ENCODE measurements around the gene POC1A. TPM values are rescaled to one million over a fixed set of nuclear protein-coding genes. Genes with fewer than 3 reads are reported as not detected.

The POC1A gene
- total RNA-seq, 2 experiments from 2014 or later = 0.22 to 0.39 TPM

- Mint-ChIP-seq H3K27ac (peak overlapping the region; percentile 59), H3K27me3 (no peaks in the 10 kb centered on the region), H3K4me1 (ENCODE audit: low read depth) (peaks cover 46% of the 10 kb centered on the region), H3K36me3 (ENCODE audit: low read depth) (peaks cover 35% of the 10 kb centered on the region), H3K4me3 (no peak overlapping the region), H3K9me3 (no peaks in the 10 kb centered on the region)
- peaks cover 74% of the 10 kb centered on the region for H3K4me1 ChIP-seq (ENCODE audit: insufficient read depth, low read length)
- H3K27me3 ChIP-seq (ENCODE audit: control insufficient read depth in 1 of 2, insufficient read depth in 2 of 2, low read length in 2 of 2) = no peaks in the 10 kb centered on the region
- POLR2A ChIA-PET = interaction anchor here (1.0 kb wide), 1 partner anchor 10 kb away, joined by 3 read pairs; no protein-coding TSS in a partner anchor
- H3K36me3 ChIP-seq (ENCODE audit: insufficient read depth, low read length) = peaks cover 44% of the 10 kb centered on the region
- CTCF ChIA-PET = no interaction called here
- no peak overlapping the region for H3K4me3 ChIP-seq (ENCODE audit: low read length)
- no peak for ATAC-seq (ENCODE audit: poor library complexity)
- no peak overlapping the region for H3K27ac ChIP-seq (ENCODE audit: low read depth in 1 of 2, low read length in 2 of 2)
- no peak for DNase-seq
- intact Hi-C loops (cut with DNase I, micrococcal nuclease) = no loop called here
- H3K9me3 ChIP-seq (ENCODE audit: control insufficient read depth in 1 of 2, insufficient read depth in 1 of 2, low read length in 2 of 2) = no peaks in the 10 kb centered on the region
- TF ChIP-seq, protein P1, sequence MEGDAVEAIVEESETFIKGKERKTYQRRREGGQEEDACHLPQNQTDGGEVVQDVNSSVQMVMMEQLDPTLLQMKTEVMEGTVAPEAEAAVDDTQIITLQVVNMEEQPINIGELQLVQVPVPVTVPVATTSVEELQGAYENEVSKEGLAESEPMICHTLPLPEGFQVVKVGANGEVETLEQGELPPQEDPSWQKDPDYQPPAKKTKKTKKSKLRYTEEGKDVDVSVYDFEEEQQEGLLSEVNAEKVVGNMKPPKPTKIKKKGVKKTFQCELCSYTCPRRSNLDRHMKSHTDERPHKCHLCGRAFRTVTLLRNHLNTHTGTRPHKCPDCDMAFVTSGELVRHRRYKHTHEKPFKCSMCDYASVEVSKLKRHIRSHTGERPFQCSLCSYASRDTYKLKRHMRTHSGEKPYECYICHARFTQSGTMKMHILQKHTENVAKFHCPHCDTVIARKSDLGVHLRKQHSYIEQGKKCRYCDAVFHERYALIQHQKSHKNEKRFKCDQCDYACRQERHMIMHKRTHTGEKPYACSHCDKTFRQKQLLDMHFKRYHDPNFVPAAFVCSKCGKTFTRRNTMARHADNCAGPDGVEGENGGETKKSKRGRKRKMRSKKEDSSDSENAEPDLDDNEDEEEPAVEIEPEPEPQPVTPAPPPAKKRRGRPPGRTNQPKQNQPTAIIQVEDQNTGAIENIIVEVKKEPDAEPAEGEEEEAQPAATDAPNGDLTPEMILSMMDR (IDR thresholded peaks at IDR 0.05) = no peak
Observed at GRCh38 chr3:52046902-52047239, 107.4 kb downstream of the POC1A start.

DNA sequence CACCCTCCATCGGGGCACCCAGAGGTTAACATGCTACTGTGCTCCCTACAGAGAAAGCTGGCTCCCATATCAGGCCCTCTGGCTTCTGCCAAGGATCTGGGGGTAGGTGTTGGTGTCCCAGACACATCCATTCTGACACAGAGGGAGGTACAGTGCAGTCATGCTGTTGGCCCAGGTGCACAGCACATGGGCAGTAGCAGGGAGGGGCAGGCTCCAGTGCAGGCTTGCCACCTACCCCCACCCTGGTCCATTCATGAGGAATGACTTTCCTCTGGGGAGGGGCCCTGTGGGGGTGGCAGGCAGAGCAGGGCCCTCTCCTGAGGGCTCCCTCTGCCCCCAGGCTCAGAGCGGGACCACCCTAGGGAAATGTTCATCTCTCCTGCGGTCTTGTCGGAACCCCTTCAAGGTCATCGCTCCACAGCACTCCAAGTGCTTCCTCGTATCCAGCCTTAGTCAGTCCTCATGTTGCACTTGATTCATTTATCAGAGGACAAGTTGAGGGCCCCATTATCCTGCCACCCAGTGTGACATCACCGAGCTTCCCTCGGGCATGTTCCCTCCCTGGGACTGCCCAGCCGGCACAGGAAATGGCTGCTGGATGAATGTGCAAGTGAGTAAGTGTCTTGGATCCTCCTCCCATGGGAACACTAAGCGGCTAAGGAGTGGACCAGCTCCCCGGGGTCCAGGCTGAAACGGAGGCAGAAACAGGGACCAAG lies 107.9 kb downstream of the POC1A start:
- intact Hi-C loops (cut with DNase I, micrococcal nuclease) = no loop called here
- CTCF ChIA-PET = no interaction called here
- Mint-ChIP-seq H3K9me3 (no peaks in the 10 kb centered on the region), H3K27ac (peak overlapping the region; percentile 59), H3K4me1 (ENCODE audit: low read depth) (peaks cover 44% of the 10 kb centered on the region), H3K4me3 (no peak overlapping the region), H3K36me3 (ENCODE audit: low read depth) (peaks cover 30% of the 10 kb centered on the region), H3K27me3 (no peaks in the 10 kb centered on the region)
- Histone ChIP-seq H3K4me1 (ENCODE audit: insufficient read depth, low read length) (peaks cover 74% of the 10 kb centered on the region), H3K9me3 (ENCODE audit: control insufficient read depth in 1 of 2, insufficient read depth in 1 of 2, low read length in 2 of 2) (no peaks in the 10 kb centered on the region), H3K4me3 (ENCODE audit: low read length) (no peak overlapping the region), H3K27ac (ENCODE audit: low read depth in 1 of 2, low read length in 2 of 2) (peak overlapping the region in 1 of 2 donors; percentile 16), H3K36me3 (ENCODE audit: insufficient read depth, low read length) (peaks cover 38% of the 10 kb centered on the region), H3K27me3 (ENCODE audit: control insufficient read depth in 1 of 2, insufficient read depth in 2 of 2, low read length in 2 of 2) (no peaks in the 10 kb centered on the region)
- POLR2A ChIA-PET = interaction anchor here (1.0 kb wide), 1 partner anchor 11 kb away, joined by 3 read pairs; no protein-coding TSS in a partner anchor
- ATAC-seq (ENCODE audit: poor library complexity) = no peak
- TF ChIP-seq, protein P1 (IDR thresholded peaks at IDR 0.05) = no peak
- no peak for DNase-seq

GRCh38 chr3:52044869-52045619 lies 109.2 kb downstream of the POC1A start:
- peaks cover 63% of the 10 kb centered on the region for H3K4me1 ChIP-seq (ENCODE audit: insufficient read depth, low read length)
- Mint-ChIP-seq H3K4me3 (no peak overlapping the region), H3K9me3 (no peaks in the 10 kb centered on the region), H3K36me3 (ENCODE audit: low read depth) (peaks cover 19% of the 10 kb centered on the region), H3K4me1 (ENCODE audit: low read depth) (peaks cover 42% of the 10 kb centered on the region), H3K27me3 (no peaks in the 10 kb centered on the region), H3K27ac (peak overlapping the region; percentile 59)
- CTCF ChIA-PET = no interaction called here
- DNase-seq = no peak
- H3K4me3 ChIP-seq (ENCODE audit: low read length) = no peak overlapping the region
- H3K36me3 ChIP-seq (ENCODE audit: insufficient read depth, low read length) = peaks cover 25% of the 10 kb centered on the region
- no peak overlapping the region for H3K27ac ChIP-seq (ENCODE audit: low read depth in 1 of 2, low read length in 2 of 2)
- POLR2A ChIA-PET = no interaction called here
- intact Hi-C loops (cut with DNase I, micrococcal nuclease) = no loop called here
- H3K27me3 ChIP-seq (ENCODE audit: control insufficient read depth in 1 of 2, insufficient read depth in 2 of 2, low read length in 2 of 2) = no peaks in the 10 kb centered on the region
- TF ChIP-seq, protein P1 (IDR thresholded peaks at IDR 0.05) = no peak
- no peaks in the 10 kb centered on the region for H3K9me3 ChIP-seq (ENCODE audit: control insufficient read depth in 1 of 2, insufficient read depth in 1 of 2, low read length in 2 of 2)
- no peak for ATAC-seq (ENCODE audit: poor library complexity)

All from CD4-positive, alpha-beta T cell (primary cell).